ENCODE measurements around the gene FXR1.
"Not testable (repeated sequence)": the region's sequence is repeated elsewhere in the genome, so short reads cannot be mapped to it uniquely, and the experiment has no call there.

Gene FXR1

DNA sequence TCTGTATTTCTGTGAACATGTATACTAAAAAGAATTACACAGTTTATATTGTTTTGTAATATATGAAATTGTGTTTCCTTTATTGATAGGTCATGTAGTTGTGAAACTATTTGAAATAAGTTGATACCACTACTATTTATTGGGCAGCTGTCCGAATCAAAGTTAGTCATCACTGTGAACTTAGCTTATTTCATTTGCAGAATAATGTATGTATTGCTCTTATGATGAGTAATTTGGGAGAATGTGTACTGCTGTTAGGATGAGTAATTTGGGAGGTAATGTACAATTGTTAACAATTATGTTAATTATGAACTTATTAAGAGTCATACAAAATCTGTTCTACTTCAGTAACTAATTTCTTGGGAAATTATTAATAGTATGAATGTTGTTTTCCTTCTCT, 22.2 kb downstream of the FXR1 start:
- no peak for DNase-seq (ENCODE audit: low read depth in 2 of 2)

DNA sequence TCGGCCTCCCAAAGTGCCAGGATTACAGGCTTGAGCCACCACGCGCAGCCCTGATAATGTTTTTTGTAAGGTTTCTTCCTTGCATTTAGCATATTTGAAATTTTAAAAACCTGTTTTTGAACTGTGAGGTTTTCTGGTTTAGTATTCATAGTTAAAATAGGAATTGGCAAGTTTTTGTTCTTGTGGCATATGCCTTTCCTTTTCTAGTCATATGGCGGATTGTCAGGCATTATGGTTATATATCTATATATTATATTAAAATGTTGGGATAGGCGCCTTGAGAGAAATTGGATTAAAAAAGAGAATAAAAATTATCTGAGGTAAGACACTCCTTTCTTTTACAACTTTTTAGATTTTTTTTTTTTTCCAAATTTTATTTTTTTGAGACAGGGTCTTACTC, 28.4 kb downstream of the FXR1 start:
- DNase-seq (ENCODE audit: low read depth in 2 of 2): no peak

DNA sequence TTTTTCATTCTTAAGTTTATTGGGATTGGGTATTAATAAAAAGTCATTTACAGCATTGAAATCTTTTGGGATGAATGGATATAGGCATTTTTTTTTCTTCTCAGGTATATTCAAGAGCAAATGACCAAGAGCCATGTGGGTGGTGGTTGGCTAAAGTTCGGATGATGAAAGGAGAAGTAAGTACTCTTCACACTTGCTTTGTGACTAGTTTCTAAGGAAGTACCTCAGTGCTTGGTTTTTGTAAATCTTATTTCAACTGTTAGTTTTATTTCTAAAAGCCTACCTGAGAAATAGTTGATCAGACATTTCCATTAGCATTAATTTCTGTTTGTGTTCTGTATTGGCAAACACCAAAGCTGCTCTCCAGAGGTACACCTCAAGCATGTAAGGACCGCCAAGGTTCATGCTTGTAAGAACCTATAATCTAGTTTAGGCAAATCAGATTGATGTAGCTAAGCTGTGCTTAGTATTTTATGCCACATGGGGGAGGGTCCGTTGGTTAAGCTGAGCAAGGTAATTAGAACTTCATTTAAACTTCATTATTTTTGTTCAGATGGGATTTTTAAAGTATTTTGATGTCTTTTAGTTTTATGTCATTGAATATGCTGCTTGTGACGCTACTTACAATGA, 35.4 kb downstream of the FXR1 start:
- no peak for DNase-seq (ENCODE audit: low read depth in 2 of 2)

DNA sequence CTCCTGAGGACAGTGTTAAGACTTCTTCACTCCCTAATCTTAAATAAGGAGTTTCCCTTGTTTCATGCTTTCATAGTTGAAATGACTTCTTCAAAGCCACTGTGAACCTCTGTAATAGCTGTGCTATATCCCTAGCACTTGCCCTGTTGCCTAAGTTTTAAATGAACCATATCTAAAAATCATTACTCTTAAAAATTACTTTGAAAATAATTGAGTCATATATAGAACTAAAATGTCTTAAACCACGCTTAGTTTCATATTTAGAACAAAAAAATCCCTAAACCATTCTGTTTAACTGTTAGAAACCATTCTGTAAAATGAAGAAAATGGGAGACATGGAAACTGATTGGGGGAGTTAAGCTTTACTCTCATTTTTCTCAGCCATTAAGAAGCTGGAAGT, 47.2 kb downstream of the FXR1 start:
- DNase-seq (ENCODE audit: low read depth in 2 of 2): no peak

DNA sequence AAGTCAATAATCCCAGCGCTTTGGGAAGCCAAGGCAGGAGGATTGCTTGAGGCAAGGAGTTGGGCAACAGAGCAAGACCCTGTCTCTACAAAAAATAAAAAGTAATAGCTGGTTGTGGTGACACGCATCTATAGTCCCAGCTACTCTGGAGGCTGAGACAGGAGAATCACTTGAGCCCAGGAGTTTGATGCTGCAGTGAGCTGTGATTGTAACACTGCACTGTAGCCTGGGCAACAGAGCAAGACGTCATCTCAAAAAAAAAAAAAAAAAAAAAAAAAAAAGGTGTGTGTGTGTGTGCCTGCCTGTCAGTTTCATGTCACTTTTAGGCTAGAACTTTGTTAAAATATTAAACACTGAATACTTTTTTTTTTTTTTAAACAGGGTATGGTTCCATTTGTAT, 48.6 kb downstream of the FXR1 start:
- no peak for DNase-seq (ENCODE audit: low read depth in 2 of 2)

DNA sequence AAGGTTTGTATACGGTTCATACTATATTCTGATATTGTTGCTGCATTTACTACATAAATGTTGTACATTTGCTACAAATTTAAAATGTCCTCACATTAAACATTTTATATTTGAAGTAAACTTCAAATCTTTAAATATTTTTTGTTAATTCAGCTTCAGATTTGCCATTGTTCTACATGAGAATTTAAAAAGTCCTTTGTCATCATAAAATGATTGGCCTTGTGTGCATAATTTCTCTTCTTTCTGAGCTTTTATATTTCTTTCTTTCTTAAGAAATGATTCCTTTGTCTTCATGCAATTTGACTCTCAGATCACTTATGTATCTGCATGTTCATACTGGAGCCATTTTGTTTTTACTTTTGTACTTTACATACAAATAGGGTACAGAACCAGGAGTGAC, 49.1 kb downstream of the FXR1 start:
- no peak for DNase-seq (ENCODE audit: low read depth in 2 of 2)

DNA sequence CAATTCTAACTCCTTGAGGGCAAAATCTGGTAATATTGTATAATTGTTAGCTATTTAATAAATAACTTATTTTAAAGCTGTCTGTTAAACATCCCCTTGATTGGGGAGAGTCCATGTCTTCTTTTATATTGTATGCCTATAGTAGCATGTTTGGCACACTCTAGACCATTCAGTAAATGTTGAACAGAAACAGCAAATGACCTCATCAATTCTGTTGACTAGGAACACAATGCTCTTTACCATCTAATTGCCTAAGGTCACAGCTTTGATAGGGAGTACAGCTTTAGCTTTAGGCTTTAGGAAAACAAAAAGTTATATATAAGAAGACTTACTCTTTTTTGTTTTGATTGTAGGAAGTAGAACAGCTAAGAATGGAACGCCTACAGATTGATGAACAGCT, 50.1 kb downstream of the FXR1 start:
- DNase-seq (ENCODE audit: low read depth in 2 of 2): no peak

DNA sequence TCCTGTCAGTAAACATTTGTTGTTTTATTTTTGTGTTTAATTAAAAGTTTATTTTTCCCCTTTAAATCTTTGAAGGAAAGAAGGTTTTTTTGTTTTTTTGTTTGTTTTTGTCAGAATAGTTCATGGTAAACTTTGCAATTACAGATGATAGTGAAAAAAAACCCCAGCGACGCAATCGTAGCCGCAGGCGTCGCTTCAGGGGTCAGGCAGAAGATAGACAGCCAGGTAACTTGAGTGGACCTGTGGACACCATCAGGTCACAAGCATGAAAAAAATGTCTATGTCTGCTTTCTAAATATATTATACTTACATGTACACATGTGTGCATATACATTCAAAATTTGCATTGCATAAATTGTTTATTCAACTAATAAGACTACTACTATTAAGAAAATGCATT, 58.5 kb downstream of the FXR1 start:
- DNase-seq (ENCODE audit: low read depth in 2 of 2): no peak

DNA sequence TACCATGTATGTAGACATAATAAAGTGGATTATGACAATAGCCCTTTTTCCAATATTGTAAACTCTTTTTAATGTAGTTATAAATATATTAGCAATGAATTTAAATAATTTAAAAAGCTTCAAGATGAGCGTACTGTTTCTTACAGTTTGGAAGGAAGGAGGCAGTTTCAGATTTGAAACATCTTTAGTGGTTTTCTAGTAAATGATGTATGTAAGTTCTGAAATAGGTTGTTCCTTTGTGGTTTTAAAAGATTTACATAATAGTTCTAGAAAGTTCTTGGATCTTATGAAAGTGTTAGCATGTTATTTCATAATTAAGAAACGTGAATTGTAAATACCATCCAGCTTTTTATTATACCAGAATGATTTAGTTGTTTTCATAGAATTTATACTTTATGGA, 61.1 kb downstream of the FXR1 start:
- no peak for DNase-seq (ENCODE audit: low read depth in 2 of 2)

DNA sequence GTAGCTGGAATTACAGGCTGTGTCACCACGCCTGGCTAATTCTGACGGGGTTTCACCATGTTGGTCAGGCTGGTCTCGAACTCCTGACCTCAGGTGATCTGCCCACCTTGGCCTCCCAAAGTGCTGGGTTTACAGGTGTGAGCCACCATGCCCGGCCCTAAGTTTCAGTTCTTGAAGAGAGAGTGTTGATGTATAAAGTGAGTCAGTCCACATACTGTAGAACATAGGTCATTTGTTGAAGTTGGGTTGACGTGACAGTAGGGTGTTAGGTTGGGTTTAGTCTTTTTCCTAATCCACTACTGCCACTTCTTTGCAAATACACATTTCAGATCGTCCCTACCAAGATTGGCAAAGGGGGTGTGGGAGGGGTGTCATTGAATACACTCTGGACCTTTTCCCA, 61.8 kb downstream of the FXR1 start:
- DNase-seq (ENCODE audit: low read depth in 2 of 2): no peak

DNA sequence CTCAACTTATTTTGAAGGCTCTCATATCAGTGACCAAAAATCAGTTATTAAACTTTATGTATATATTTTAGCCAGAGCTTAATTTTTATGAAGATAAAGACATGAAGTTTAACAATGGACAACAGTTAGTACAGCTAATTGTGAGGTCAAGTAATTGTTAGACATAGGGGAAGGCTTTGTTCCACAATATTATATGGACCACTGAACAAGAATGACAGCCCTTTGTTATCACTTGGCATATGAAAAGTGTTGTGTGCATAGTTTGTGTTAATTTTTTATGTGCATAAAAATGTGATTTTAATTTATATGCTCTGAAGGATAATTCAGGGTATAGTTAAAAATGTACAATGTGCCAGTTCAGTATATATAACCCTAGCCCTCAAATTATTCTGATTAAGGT, 65.0 kb downstream of the FXR1 start:
- no peak for DNase-seq (ENCODE audit: low read depth in 2 of 2)

DNA sequence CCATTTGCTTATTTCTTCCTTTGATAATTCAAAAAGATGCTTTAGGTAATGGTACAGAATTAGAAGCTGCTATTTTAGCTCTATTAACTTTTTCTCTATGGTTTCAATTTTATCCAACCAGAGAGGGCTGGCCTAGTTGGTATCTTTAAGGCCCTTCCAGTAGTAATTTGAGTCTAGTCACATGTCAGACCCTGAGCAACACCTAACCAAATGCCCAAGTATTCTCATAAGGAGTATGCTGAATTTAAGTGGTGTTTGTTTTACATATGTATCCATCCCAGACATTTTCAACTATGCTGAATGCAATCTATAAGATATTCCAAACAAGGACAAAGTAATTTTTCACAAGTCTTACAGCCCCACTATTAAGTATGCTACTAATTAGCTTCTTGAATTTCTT, 67.5 kb downstream of the FXR1 start:
- no peak for DNase-seq (ENCODE audit: low read depth in 2 of 2)

DNA sequence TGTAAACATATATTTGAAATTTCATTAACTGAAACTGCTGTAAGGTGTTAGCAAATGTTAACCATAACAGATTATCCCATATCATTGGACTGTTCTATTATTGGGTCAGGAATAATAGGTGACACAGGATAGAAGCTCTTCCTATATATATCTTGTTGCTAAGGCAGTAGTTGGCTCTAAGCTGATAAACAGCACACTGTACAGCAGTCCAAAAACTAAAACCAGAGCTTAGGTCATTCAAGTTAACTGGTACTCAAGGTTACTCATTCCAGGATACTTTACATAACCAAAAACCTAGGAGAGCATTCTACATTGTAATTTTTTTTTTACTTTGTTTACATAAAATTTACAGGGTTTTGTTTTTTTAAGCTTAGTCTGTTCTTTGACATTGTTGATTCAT, 68.1 kb downstream of the FXR1 start:
- DNase-seq (ENCODE audit: low read depth in 2 of 2): no peak

DNA sequence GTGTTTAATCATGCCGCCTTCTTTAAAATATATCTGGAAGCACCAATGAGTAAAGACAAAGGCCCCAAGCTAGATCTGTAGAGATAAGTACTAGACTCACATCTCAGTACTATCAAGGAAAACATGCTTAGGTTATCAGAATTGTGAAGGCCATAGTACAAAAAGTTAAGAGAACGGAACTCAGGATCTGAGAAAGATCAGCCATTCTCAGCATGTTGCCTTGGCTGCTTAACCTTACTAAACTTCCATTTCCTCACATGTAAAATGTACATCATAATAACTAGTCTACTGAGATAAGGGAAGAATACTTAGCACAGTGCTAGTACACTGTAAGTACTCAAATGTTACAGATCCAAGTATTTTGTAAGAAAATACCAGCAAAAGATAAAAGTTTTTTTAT, 69.4 kb downstream of the FXR1 start:
- DNase-seq (ENCODE audit: low read depth in 2 of 2): no peak

DNA sequence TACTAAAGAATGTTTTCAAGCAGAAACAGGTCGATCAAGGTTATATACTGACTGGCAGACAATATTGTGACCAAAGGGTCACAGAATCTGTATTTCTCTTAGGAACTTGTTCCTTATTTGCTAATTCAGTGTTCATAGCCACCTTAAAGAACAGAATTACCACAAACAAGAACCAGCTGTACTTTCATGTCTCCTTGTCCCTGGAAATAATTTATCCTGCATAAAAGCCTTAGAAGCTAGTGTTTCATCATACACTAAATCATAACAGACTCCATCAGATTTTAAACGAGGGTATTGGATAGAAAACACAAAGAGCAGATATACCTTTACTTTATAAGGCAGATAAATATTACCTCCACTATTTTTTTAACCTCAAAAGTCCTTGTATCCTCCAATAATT, 70.7 kb downstream of the FXR1 start:
- DNase-seq (ENCODE audit: low read depth in 2 of 2): no peak

DNA sequence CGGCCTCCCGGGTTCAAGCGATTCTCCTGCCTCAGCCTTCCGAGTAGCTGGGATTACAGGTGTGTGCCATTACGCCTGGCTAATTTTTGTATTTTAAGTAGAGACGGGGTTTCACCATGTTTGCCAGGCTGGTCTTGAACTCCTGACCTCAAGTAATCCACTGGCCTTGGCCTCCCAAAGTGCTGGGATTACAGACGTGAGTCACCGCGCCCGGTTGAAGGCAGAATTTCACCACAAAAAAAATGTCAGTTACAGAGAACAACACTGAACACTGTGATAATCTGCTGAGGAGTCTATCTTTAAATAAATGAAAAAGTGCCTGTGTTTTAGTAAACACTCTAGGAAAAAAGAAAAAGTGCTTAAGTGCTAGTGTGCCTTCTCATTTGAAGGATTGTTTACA, 73.9 kb downstream of the FXR1 start:
- not testable (repeated sequence) for DNase-seq (ENCODE audit: low read depth in 2 of 2)

DNA sequence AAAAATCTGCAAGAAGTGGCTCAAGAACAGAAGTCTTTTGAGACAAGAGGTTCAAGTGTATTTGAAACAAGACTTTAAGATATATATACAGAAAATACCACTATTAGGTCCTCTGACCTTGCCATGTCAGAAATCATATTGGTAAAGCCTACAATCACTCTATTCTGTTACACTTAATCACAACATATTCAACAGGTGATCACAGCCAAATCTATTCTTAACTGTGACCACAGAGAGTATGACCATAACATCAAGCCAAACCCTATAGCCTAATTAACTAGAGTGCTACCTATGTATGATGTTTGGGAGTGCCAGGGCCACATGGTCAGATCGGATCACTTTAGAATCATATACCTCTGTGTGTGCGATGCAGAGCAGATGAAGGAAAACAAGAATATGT, 74.9 kb downstream of the FXR1 start:
- no peak for DNase-seq (ENCODE audit: low read depth in 2 of 2)

DNA sequence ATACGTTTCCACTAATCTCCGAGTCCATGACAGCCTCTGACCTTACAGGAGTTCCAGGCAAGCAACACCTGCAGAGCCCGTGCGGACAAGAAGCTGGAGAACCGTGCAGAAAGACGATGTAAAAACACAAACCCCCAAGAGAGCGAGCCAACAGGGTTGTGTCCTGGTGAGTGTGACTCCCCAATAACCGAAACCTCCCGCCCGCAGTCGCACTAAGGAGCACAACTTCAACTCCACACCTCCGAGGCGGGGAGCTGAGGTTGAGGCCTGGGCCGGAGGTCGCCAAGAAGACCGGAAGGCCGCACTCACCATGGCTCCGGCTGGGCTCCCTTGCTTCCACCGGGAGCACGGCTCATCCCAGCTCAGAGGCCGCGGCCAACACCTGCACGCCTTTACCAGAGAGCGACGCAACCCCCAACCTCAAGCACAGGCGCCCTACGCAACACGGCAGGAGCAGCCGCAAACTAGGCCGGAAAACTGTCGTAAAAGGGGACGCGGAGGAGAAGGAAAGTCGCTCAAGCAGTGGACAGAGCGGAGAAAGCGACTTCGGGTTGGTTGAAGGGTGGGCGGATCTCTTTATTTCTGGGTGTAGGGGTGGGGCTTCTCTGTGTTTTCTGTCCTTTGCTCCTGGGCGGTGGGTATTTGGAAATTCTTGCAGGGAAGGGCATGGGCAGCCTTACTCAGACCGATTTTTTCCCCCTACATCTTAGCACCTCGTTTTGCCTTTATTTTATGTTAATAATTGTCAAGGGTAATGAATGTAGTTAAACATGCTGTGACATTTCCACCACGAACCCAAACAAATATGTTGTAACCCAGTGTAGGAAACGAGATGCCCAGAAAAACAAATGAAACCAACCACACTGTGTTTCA, 77.1 kb downstream of the FXR1 start, which contains the start of gene DNAJC19:
TSS of gene DNAJC19 (minus strand) at position 446 of the 873 bp plus-strand sequence. CDS start at position 312, 134 bp downstream.
- DNase-seq (ENCODE audit: low read depth in 2 of 2): peak; percentile 75 to 85

DNA sequence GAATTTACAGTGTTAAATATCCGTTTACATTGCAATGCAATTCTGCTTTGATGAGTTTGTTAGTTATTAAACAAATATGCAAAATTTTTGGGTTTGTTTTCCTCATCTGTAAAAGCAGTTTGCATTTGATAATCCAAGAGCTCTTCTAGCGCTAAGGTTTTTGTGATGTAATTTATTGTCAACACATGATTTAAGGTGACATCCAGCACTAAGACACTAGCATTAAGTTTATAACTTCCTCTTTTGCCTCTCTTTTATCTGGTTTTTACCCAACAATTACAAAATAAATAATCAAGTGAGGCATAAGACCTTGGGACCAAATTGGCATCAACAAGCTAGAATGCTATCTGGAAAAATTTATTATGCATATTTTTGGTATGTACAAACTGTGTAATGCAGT, 78.0 kb downstream of the FXR1 start:
- no peak for DNase-seq (ENCODE audit: low read depth in 2 of 2)

DNA sequence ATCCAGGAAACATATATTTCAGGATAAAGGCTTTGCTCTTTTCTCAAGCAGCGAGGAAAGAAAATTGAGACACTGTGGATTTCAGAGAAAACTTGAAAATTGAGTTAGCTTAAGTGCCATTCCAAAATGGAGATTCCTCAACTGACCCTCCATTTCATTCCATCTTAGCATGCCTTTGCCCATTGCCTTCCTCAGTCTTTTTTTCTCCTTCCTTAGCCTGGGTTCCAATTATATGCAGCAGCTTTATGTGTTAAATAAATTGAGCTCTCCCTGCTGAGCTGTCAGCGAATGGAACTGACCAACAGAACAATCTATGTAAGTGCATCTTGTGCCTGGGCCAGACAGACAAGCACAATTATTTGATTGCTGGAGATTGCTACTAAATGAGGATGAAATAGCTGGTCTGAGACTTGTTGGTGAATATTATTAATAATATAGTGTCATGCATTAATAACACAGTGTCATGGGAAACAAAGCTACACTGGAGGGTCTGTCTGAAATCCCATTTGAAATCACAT, 84.0 kb downstream of the FXR1 start:
- no peak for DNase-seq (ENCODE audit: low read depth in 2 of 2)

DNA sequence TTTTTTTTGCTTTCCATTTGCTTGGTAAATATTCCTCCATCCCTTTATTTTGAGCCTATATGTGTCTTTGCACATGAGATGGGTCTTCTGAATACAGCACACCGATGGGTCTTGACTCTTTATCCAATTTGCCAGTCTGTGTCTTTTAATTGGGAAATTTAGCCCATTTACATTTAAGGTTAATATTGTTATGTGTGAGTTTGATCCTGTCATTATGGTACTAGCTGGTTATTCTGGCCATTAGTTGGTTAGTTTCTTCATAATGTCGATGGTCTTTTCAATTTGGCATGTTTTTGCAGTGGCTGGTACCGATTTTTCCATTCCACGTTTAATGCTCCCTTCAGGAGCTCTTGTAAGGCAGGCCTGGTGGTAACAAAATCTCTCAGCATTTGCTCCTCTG, 89.9 kb downstream of the FXR1 start:
- DNase-seq (ENCODE audit: low read depth in 2 of 2): not testable (repeated sequence)

DNA sequence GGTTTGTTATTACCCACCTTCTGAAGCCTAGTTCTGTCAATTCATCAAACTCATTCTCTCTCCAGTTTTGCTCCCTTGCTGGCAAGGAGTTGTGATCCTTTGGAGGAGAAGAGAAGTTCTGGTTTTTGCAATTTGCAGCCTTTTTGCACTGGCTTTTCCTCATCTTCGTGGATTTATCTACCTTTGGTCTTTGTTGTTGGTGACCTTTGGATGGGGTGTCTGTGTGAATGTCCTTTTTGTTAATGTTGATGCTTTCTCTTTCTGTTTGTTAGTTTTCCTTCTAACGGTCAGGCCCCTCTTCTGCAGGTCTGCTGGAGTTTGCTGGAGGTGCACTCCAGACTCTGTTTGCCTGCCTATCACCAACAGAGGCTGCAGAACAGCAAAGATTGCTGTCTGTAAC, 91.0 kb downstream of the FXR1 start:
- not testable (repeated sequence) for DNase-seq (ENCODE audit: low read depth in 2 of 2)

DNA sequence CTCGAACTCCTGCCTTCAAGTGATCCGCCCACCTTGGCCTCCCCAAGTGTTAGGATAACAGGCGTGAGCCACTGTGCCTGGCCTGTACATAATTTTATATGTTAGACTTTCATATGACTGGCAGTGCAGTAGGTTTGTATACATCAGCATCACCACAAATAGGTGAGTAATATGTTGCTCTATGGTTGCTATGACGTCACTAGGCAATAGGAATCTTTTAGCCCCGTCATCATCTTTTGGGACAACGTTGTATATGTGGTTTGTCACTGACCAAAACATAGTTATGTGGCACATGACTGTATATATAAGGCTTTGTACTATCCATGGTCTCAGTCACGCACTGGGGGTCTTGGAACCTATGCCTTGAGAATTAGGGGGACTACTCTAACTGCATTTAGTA, 94.1 kb downstream of the FXR1 start:
- DNase-seq (ENCODE audit: low read depth in 2 of 2): no peak

Measured in stimulated activated CD8-positive, alpha-beta memory T cell treated with anti-CD3 and anti-CD28 coated beads, Interleukin-15, amount 100 ng/mL, for 4 hours (primary cell).